Progenitor cell of endocrine pancreas (in vitro differentiated cells): Measurements from ENCODE around the gene BHLHA9. TPM values are rescaled to one million over a fixed set of nuclear protein-coding genes. Genes with fewer than 3 reads are reported as not detected.

Experiments used
- DNase-seq: peaks from one replicate; pipeline ENCODE4 v3.0.0; 2021; ENCODE audit warnings: low spot score; ENCODE audit not compliant: unreplicated experiment
- H3K27ac Mint-ChIP-seq: 2 replicates; pipeline ENCODE4 v1.8.0; 2021; ENCODE audit warnings: mild to moderate bottlenecking, moderate library complexity, mixed read lengths
- H3K27me3 Mint-ChIP-seq: 2 replicates; pipeline ENCODE4 v1.8.0; 2021; ENCODE audit warnings: mixed read lengths
- H3K36me3 Mint-ChIP-seq: 2 replicates; pipeline ENCODE4 v1.8.0; 2022; ENCODE audit warnings: mixed read lengths; ENCODE audit not compliant: insufficient read depth
- H3K4me1 Mint-ChIP-seq: 2 replicates; pipeline ENCODE4 v1.8.0; 2021; ENCODE audit warnings: low read depth, mixed read lengths
- H3K4me3 Mint-ChIP-seq: 2 replicates; pipeline ENCODE4 v1.8.0; 2021; ENCODE audit warnings: low read depth, mild to moderate bottlenecking, moderate library complexity, mixed read lengths
- H3K9me3 Mint-ChIP-seq: 2 replicates; pipeline ENCODE4 v1.8.0; 2021; ENCODE audit warnings: low read depth, mixed read lengths
- total RNA-seq: library from RNA; stranded (reverse); gene quantifications from 2 replicates; pipeline ENCODE4 v1.2.1, GENCODE V29; 2021
- TF ChIP-seq, protein P1 (sequence below): fragments of 200-600 bp; sonication (generic); IDR thresholded peaks from one replicate; pipeline ENCODE4 v1.5.0; 2021; ENCODE audit warnings: antibody characterized with exemption, mild to moderate bottlenecking; ENCODE audit not compliant: unreplicated experiment

BHLHA9 gene
- total RNA-seq, 1 donor from 2014 or later: not detected

- no peaks in the 10 kb centered on the region for H3K9me3 Mint-ChIP-seq
- no peaks in the 10 kb centered on the region for H3K36me3 Mint-ChIP-seq
- H3K4me3 Mint-ChIP-seq: no peak overlapping the region
- peaks cover 2% of the 10 kb centered on the region for H3K4me1 Mint-ChIP-seq
- no peak overlapping the region for H3K27ac Mint-ChIP-seq
- peaks cover 37% of the 10 kb centered on the region for H3K27me3 Mint-ChIP-seq
- no peak for DNase-seq
- TF ChIP-seq, protein P1, sequence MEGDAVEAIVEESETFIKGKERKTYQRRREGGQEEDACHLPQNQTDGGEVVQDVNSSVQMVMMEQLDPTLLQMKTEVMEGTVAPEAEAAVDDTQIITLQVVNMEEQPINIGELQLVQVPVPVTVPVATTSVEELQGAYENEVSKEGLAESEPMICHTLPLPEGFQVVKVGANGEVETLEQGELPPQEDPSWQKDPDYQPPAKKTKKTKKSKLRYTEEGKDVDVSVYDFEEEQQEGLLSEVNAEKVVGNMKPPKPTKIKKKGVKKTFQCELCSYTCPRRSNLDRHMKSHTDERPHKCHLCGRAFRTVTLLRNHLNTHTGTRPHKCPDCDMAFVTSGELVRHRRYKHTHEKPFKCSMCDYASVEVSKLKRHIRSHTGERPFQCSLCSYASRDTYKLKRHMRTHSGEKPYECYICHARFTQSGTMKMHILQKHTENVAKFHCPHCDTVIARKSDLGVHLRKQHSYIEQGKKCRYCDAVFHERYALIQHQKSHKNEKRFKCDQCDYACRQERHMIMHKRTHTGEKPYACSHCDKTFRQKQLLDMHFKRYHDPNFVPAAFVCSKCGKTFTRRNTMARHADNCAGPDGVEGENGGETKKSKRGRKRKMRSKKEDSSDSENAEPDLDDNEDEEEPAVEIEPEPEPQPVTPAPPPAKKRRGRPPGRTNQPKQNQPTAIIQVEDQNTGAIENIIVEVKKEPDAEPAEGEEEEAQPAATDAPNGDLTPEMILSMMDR: no peak
Measured at GRCh38 chr17:1255041-1255440, 15.2 kb upstream of the BHLHA9 start.

DNA sequence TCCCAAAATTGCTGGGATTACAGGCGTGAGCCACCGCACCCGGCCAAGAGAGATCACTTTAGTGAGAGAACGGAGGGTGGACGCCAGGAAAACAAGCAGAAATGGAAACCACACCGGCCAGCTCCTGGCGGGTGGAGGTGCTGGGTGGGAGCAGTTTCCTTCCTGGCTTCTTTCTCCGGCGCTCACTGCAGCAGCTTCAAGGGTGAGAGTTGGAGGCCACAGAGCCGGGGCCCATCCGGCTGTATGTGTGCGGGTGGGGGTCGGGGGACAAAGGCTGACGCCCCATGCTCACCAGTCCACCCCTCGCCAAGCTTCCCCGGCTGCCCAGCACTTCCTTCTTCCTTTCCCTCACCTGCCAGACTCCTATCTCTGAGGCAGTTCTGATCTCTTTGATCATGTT is 13.5 kb upstream of the BHLHA9 start:
- H3K4me3 Mint-ChIP-seq: no peak overlapping the region
- H3K4me1 Mint-ChIP-seq: peaks cover 2% of the 10 kb centered on the region
- no peak overlapping the region for H3K27ac Mint-ChIP-seq
- DNase-seq: no peak
- H3K27me3 Mint-ChIP-seq: peaks cover 38% of the 10 kb centered on the region
- H3K9me3 Mint-ChIP-seq: no peaks in the 10 kb centered on the region
- no peaks in the 10 kb centered on the region for H3K36me3 Mint-ChIP-seq
- TF ChIP-seq, protein P1: no peak

DNA sequence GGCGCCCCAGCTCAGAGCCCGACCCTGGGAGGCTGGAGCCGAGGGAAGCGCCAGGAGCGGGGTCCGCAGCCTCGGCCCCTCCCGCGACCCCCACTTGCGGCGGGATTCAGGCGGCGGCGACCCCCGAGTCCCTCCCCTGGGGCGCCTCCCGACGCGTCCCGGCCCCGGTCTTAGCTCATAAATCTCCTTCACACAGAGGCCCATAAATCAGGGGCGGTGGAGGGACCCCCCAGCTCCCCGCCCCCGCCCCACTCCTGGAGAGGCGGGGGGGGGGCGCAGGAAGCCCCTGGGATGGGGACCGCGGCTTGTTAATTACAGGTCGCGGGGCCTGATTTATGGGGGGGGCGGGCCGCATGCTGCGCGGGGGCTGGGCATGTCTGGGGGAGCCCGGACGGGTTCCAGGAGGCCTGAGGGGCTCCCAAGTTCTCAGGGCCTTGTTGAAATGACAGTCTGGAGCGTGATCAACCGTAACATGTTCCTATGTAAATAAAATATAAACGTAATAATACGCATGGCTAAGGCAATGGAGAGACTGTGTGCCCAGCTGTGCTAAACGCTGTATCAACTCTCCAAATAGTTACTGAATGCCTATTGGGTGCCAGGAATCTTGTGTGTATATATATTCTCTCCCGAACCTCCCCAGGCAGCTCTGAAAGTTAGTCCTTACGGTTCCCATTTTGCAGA is 10.0 kb upstream of the BHLHA9 start:
- peaks cover 7% of the 10 kb centered on the region for H3K4me1 Mint-ChIP-seq

GRCh38 chr17:1260770-1261161 is 9.5 kb upstream of the BHLHA9 start:
- Mint-ChIP-seq H3K4me1 (peaks cover 7% of the 10 kb centered on the region), H3K36me3 (no peaks in the 10 kb centered on the region), H3K9me3 (no peaks in the 10 kb centered on the region), H3K4me3 (no peak overlapping the region), H3K27ac (no peak overlapping the region), H3K27me3 (peaks cover 25% of the 10 kb centered on the region)
- TF ChIP-seq, protein P1: no peak
- DNase-seq: no peak

More for the DNA sequence above, 10.0 kb upstream of the BHLHA9 start:
- H3K4me3 Mint-ChIP-seq: no peak overlapping the region
- H3K36me3 Mint-ChIP-seq: no peaks in the 10 kb centered on the region
- no peaks in the 10 kb centered on the region for H3K9me3 Mint-ChIP-seq
- no peak for DNase-seq
- H3K27ac Mint-ChIP-seq: no peak overlapping the region
- TF ChIP-seq, protein P1: no peak
- peaks cover 28% of the 10 kb centered on the region for H3K27me3 Mint-ChIP-seq

DNA sequence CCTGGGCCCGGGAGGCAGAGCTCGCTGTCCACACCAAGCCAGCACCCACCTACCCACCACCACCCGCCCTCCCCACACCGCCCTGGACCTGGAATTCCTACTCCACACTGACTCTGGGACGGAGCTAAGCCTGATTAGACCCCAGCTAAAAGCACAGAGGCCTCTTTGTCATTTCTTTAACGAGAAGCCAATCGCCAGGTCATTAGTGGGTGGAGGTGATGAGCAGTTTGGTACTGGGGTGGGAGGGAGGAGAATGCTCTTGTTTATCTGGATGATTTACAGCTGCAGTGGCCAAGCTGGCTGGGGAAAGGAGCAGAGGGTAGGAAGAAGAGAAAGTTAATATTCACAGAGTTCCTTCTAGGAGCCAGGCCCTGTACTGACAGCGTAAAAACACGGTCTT is 6.0 kb upstream of the BHLHA9 start:
- no peak for DNase-seq
- TF ChIP-seq, protein P1: no peak
- Mint-ChIP-seq H3K4me3 (peak overlapping the region; percentile 29), H3K4me1 (peaks cover 11% of the 10 kb centered on the region), H3K27ac (peak overlapping the region; percentile 63), H3K27me3 (peaks cover 14% of the 10 kb centered on the region), H3K36me3 (no peaks in the 10 kb centered on the region), H3K9me3 (no peaks in the 10 kb centered on the region)
